Breast epithelium (tissue), 3 donors: ENCODE measurements around the gene PPT2.

Source experiments
- CTCF ChIP-seq, 3 donors: fragments of 450-650 bp; IDR thresholded peaks; one replicate each; pipeline ENCODE4 v1.5.1; 2016 to 2017; ENCODE audit warnings: antibody characterized with exemption in 3 of 3, mild to moderate bottlenecking in 3 of 3, moderate library complexity in 3 of 3
- POLR2A ChIP-seq: fragments of 450-650 bp; IDR thresholded peaks from one replicate; pipeline ENCODE4 v1.6.1; 2016; ENCODE audit warnings: antibody characterized with exemption, mild to moderate bottlenecking, moderate library complexity
- POLR2AphosphoS5 ChIP-seq, 3 donors: sonication (generic); formaldehyde crosslinking; IDR thresholded peaks; one replicate each; pipeline ENCODE4 v1.6.1; 2017; ENCODE audit warnings: antibody characterized with exemption in 3 of 3

GRCh38 chr6:32108727-32109113 is 45.2 kb upstream of the PPT2 start:
- TF ChIP-seq POLR2AphosphoS5 (IDR thresholded peaks at IDR 0.05) (no peak), CTCF (IDR thresholded peaks at IDR 0.05) (no peak), POLR2A (no peak)
